Fibroblast of peridontal ligament (primary cell): Measurements from ENCODE around the gene WWC1.

Experiments used
- DNase-seq: peaks from one replicate; pipeline ENCODE4 v3.0.0-alpha.2; 2010; ENCODE audit errors: extremely low read depth

WWC1 gene

DNA sequence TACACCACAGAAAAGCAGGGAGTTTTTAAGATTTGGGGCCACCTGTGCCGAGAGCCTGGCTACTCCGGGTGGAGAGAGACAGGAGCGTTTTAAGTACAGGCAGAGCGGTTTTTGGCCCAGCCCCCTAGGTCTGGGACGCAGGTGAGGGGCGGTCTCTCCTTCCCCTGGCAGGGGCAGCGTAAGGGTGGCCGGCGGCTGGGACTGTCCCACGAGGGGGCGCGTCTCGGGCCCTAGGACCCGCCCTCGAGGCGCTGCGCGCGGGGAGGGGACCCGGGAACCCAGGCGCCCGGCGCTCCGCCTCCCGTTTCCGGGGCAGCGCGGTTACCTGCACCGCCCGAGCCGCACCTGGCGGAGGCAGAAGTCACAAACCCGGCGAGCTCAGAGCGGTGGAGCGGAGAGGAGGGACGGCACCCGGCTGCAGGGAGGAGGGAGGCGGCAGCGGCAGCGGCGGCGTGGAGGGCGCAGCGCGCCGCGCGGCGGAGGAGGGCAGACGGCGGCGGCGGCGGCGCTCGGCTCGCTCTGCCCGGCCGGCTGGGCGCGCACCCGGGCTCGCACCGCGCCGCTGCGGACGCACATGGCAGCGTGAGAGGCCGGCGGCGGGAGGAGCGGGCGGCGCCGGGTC is at the start of gene WWC1:
Gene WWC1 (plus strand): TSS at position 304 of the 622 bp plus-strand sequence. CDS start 508 bp downstream, outside the sequence.
- no peak for DNase-seq

DNA sequence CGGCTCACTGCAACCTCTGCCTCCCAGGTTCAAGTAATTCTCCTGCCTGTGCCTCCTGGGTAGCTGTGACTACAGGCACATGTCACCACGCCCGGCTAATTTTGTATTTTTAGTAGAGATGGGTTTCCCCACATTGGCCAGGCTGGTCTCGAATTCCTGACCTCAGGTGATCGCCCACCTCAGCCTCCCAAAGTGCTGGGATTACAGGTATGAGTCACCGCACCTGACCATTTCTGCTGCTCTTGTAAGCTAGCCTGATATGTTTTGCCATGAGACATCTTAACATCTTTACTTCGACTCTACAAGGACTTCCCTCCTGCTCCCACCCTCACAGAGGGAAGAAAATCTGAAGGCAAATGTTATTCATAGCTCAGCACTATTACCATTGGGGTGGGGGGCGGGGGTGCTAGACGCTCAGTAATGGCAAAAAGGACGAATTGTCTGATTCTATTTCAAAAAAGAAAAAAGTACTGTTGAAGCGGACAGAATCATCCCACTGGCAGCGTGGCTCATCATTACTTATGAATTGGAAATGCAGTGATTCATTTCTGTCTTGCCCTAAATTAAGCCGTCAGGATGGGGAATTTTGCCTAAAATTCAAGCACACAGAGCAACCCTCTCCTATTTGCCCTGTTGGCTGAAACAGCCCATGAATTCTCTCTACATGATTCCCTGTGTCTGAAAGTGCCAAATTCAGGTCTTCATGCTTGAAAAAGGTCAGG is 46.4 kb upstream of the WWC1 start:
- DNase-seq: peak; percentile 2

DNA sequence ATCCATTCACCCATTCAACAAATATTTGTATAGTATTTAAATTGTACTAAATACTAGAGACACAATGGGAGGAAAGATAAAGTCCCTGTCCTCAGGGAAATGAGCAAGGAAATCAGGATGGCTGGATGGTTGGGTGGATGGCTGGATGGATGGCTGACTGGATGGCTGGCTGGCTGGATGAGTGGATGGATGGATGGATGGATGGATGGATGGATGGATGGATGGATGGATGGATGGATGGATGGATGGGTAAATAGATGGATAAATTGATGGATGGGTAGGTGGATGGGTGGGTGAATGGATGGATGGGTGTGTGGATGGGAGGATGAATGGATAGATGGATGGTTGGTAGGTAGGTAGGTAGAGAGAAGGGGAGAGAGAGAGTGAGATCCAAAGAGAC is 41.5 kb upstream of the WWC1 start:
- no peak for DNase-seq

DNA sequence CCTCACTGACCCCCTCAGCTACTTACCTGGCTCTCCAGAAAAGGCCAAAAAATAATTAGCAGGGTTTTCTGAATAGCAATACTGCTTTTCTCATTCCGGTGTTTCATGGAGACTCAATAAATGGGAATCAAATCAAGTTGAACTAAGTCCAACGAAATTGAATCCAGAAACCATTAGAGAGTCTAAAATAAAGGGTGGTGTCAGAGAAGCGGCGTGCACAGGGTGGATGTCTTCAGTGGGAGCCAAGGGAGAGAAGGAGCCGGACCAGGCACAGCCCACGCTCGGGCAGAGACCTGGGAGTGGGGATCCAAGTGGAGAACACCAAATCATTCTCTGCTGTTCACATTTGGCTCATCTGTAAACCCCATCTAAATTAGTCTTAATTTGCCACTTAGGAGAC is 40.2 kb upstream of the WWC1 start:
- DNase-seq: no peak

DNA sequence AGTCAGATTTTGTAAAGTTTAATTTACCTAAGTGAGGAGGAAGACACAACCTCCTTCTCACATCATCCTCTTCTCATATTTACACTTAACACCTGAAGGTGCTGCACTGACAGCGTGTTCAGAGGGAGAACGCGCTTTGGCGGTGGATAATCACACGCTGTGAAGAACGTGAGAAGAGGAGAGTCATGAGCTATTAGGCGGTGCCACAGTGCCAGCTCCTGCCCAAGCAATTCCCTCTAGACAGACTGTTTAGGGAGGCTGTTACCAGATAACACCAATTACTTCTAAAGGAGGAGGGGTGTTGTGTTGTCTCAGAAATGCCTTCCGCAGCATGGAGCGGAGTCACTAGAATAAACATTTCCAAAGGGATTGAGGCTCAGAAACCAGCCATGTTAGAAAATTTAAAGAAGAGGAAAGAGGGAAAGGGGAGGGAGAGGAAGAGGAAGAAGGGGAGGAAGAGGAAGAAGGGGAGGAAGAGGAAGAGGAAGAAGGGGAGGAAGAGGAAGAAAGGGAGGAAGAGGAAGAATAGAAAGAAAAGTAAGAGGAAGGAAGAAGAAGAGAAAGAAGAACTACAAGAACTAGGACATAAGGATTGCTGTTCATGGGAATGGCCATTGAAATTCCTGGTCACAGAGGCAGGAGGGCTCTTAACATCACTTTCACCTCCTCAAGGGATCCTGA is 37.3 kb upstream of the WWC1 start:
- no peak for DNase-seq

DNA sequence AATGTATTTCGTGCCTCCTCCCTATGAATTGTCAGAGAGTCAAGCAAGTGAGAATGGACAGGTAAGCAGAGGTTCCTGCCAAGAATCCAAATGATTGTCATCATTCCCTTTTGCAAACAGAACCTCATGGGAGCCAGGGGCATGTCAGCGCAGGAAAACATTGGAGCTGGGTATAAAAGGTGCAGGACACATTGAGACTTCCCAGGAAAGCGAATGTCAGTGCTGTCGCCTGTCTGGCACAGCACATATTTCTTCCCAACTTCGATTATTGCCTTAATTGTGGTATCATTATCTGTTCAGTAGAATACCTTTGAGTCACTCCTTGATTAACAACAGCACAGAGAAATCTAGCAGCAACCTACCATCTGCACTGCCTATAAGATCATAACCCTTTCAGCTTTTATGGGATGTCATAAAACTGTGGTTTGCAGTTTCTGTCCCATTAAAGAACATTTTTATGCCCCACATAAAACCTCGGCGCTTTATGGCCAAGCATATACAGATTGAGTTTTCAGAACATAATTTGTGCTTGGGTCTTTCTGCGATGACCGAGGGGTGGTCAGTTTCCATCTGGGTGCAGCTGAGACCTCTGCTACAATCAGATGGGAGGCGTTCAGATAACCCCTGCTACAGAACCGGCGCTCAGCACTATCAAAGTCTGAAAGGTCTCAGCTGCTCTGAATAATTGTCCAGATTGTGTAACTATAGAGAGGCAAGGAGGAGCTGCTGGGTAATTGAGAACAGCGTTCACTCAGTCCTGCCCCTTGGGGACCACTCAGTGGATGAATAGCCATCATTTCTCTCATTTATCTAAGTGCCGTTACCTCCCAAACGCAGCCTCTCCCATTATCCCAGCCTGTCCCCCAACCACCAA is 30.9 kb upstream of the WWC1 start:
- no peak for DNase-seq

DNA sequence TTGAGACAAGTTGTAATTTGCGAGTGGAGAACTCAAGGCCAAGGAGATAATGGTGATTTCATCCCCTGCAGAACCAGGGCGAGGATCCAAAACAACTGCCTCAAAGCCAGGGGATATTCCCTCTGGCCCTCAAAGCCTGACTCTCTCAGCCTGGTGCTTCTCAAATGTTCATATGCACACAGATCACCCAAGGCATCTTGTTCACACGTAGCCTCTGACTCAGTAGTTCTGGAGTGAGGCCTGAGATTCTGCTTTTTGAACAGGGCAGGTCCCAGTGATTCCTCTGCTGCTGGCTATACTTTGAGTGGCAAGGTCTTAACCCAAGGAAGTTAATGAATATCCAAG is 30.2 kb upstream of the WWC1 start:
- no peak for DNase-seq

DNA sequence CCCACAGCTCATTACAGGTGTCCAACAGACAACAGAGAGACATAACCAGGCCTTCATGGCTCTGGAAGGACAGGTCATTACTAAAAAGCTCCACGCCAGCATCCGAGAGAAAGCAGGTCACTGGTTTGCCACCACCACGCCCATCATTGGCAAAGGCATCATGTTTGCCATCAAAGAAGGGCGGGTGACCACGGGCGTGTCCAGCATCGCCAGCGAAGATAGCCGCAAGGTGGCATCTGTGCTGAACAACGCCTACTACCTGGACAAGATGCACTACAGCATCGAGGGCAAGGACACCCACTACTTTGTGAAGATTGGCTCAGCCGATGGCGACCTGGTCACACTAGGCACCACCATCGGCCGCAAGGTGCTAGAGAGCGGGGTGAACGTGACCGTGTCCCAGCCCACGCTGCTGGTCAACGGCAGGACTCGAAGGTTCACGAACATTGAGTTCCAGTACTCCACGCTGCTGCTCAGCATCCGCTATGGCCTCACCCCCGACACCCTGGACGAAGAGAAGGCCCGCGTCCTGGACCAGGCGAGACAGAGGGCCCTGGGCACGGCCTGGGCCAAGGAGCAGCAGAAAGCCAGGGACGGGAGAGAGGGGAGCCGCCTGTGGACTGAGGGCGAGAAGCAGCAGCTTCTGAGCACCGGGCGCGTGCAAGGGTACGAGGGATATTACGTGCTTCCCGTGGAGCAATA is 29.3 kb upstream of the WWC1 start:
- DNase-seq: no peak

DNA sequence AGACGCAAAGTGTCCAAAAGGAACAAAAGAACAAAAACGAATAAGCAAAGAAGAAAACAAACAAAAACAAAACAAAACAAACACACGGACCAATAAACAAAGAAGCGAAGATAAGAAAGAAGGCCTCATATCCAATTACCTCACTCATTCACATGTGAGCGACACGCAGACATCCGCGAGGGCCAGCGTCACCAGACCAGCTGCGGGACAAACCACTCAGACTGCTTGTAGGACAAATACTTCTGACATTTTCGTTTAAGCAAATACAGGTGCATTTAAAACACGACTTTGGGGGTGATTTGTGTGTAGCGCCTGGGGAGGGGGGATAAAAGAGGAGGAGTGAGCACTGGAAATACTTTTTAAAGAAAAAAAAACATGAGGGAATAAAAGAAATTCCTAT is 28.3 kb upstream of the WWC1 start:
- DNase-seq: no peak

DNA sequence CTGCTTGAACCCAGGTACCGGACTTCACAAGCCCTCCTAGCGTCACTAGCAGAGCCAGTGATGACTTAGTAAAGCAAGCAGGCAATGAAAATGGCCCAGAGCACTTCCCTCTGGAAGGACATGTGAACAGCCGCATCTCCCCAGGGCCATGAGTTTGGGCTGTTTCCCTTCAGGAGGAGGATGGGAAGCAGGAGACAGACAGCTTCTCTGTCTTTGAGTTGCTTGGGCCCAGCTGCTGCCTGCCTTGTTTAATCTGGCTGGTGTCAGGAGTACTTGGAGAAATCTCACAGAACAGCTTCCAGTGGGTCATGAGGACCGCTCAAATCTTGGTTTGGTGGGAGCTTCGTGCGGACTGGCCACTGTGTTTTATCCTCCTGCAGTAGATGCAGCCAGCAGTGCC is 25.4 kb upstream of the WWC1 start:
- DNase-seq: no peak

DNA sequence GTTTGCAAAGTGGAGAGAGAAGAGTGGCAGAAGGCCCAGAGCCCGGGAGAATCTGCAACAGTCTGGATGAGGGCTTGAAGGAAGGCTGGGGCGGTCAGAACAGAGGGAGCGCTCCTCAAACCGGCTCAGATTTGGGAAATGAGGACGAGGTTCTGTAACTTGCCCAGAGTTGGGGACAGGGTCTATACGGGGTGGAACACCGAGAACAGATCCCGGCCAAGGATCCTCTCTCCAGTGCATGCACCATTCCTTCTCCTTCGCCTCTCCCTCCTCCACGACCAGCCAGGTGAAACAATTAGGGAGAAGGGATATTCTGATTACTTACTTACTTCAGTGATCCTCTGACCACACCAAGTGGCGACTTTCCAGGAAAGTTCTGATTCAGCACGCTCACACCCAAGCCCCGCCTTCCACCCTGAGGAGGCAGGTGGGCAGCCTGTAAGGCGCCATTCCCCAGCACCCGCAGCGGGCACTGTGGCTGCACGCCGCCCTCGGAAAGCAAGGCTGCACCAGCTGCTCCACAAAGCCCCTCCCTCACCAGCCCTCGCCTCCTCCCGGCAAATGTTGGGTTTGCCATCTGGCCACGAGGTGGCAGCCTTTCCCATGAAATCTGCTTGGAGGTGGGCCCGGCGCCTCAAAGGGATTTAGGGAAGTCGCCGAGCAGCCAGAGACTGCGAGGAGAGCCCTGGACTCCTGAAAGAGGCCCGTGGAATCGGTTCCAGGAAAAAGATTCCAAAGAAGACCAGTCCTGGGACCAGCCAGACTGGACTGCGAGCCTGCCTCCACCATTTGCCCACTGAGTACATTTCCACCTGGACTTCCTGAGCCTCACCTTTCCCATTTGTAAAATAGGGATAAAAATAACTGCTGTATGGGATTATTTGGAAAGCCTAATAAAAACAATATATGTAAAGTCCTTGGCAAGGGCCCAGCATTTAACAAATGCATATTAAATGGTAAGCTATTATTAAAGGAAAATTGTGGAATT is 22.2 kb upstream of the WWC1 start:
- DNase-seq: peak; percentile 87

DNA sequence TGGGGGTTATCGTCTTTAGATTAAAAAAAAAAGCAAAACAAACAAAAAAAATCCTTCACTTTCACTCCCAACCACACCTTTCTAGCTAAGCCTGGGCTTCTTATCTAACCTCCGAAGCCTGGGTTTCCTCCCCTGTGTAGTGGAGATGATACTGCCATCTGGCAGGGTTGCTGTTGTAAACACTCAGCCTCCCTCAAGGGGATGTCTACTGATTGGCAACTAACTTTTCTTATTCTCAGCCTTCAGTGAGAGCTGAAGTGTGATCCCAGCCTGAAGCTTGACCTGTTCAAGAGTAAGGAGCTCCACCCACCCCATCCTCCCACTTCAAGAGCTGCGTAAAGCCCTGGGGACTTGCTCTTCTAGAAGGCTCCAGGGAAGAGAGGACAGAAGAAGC is 21.5 kb upstream of the WWC1 start:
- DNase-seq: peak; percentile 24

DNA sequence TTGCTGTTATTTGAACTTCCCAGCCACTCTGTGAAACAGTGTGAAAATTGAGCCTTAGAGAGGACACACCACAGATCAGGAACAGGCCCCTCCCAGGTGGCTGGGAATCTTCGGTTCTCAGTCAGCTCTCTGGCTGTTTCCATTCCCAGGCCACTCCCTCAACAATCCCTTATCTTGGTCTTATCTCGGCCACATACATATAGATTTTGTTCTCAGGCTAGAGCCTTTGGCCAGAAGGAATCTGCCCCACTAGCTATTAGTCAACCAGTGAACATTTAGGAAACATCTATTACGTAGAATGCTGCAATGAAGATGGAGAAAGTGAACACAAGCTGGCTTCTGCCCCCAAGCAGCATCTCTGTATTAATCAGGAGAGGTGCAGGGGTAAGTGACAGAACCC is 21.0 kb upstream of the WWC1 start:
- DNase-seq: no peak

DNA sequence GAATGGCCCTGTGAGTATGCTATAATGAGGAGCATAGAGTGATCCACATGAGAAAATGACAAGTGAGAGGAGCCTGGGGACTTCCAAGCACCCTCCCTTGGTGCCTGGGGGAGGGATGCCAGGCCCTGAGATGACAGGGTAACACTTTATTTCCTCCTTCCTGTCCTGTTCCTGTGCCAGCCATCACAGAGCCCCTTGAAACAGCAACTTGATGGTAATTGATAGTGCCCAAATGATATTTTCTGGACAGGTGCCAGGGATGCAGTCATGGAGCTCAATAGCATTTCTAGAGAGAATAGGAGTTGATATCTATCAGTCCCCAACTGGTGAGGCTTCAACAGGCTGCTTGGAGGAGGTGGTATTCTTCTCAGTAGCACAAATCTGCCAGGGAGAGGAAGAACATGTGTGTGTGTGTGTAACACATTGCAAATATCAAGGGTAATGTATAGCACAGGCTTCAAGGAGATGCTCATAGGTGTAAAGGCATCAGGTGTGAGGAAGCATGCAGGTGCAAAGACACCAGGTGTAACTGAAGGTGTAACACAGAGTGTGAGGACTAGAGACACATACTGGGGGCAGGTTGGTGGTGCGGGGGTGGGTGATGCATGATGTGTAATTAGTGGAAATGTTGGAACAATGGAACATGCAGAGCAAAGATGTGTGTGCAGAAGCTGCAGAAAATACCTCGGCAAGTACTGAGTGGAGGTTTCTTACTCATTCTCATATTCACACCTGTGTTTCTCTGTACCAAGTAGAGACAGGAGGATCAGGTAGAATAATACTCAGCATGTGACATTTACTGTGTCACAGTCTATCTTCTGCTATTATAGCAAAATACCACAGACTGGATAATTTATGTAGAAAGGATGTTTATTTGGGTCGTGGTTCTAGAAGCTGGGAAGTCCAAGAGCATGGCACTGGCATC is 18.1 kb upstream of the WWC1 start:
- no peak for DNase-seq

DNA sequence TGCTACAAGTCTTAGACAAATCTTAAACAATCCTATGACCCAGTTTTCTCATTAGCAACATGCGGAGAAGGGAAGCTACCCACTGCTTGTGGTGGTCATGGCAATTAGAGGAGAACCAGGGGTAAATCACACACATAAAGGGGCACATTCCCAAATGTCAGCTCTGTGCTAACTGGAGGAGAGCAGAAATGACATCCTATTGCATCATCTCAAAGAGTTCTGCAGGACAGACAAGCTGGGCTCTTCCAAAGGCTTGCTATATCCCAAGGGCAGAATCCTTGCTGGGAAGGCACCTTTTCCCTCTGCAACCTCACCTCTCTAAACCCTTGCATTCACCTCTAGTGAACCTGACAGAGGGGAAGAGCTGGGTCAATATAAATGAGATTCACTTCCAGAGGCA is 17.0 kb upstream of the WWC1 start:
- peak; percentile 10 for DNase-seq

DNA sequence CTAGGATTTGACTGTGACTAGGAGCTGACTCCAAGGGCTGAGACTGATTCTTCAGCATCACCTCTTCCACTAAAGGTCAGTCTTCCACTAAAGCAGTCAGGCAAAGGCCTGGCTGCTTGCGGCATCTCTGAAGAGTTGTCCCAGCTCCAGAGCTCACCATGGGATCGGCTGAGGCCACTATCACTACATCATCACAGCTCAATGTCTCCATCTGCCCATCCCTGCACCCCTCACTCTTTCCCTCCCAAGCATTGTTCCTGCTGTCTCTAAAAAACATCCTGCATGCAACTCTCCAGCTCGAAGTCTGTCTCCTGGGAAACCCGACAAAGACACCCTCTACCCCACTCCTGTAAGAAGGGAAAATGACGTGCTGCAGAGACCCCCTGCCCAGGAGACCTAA is 15.5 kb upstream of the WWC1 start:
- no peak for DNase-seq

DNA sequence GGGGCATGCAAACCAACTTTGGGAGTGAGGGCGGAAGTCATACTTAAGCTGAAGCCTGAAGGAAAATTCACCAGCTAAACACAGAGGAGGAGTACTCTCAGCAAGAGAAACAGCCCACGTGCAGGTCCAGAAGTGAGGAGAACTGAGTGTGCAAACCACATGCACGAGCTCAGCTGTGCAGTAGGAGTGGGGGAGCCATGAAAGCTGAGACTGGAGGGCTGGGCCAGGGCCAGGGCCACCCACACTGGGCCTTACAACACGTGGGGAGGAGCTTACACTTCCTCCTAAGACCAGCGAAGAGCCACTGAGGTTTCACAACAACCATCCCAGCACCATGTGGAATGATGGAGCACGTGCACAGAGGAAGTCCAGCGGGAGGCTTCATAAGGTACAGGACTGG is 9.3 kb upstream of the WWC1 start:
- peak; percentile 53 for DNase-seq

DNA sequence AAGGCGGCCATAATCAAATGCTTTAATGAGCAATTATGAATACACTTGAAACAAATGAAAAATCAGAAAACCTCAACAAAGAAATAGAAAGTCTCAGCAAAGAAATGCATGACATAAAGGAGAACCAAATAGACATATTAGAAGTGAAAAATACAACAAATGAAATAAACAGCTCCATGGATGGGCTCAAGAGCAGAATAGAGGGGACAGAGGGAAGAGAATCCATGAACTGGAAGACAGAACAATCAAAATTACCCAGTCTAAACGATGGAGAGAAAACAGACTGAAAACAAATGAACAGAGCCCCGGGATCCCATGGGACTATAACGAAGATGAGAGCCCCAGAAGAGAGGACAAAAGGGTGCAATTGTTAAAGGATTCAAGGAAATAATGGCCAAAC is 6.6 kb upstream of the WWC1 start:
- no peak for DNase-seq

DNA sequence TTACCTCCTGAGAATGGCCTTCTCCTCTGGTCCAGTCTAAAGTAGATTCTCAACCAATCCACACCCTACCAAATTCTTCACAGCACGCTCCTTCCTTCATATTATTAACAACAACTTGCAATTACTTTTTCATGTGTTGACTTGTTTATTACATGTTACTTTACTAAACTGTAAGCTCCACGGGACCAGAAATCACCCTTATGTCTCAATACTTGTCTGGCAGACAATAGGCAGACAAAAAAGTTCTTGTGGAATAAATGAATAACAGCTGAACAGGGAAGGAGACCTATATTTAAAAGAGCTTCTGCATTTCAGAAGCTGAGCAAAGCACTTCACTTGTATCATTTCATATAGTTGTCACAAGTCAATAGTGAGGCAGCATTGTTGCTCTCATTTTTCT is 5.7 kb upstream of the WWC1 start:
- no peak for DNase-seq
